Thoracic aorta (tissue), 2 donors: ENCODE measurements around the gene SH2B3. TPM values are rescaled to one million over a fixed set of nuclear protein-coding genes. Genes with fewer than 3 reads are reported as not detected.

Experiments
- ATAC-seq: fragments of 150-250 bp; one replicate; pipeline ENCODE4 v1.8.0; 2017; ENCODE audit warnings: low read depth; ENCODE audit not compliant: insufficient number of reproducible peaks, low FRiP score
- DNase-seq: peaks from one replicate; pipeline ENCODE4 v3.0.0-alpha.2; 2020; ENCODE audit warnings: low spot score
- H3K27ac ChIP-seq, 2 donors: fragments of 200-600 bp; sonication (generic); 1 replicate in 1 of 2; 2 replicates in 1 of 2; pipeline ENCODE4 v1.5.1; 2016; ENCODE audit warnings: mild to moderate bottlenecking in 2 of 2, moderate library complexity in 2 of 2
- H3K27me3 ChIP-seq: fragments of 200-600 bp; sonication (generic); replicated peaks from 2 replicates; pipeline ENCODE4 v1.6.0; 2016; ENCODE audit warnings: mild to moderate bottlenecking; ENCODE audit not compliant: insufficient read depth
- H3K36me3 ChIP-seq: fragments of 200-600 bp; sonication (generic); one replicate; pipeline ENCODE4 v1.5.1; 2016
- H3K4me1 ChIP-seq, 2 donors: fragments of 200-600 bp; sonication (generic); 1 replicate in 1 of 2; 2 replicates in 1 of 2; pipeline versions ENCODE4 v1.5.1 to v1.6.0; 2016; ENCODE audit warnings: low read depth in 2 of 2, mild to moderate bottlenecking in 1 of 2; ENCODE audit not compliant: control insufficient read depth in 1 of 2
- H3K4me3 ChIP-seq: fragments of 200-600 bp; sonication (generic); 2 replicates; pipeline ENCODE4 v1.5.1; 2016; ENCODE audit warnings: mild to moderate bottlenecking
- H3K9me3 ChIP-seq: fragments of 200-600 bp; sonication (generic); 2 replicates; pipeline ENCODE4 v1.5.1; 2016
- total RNA-seq, 2 donors: library from RNA; depleted of rRNA; stranded (reverse); fragments of >200 nt; gene quantifications; one replicate each; pipeline versions ENCODE4 v1.1.0 to v1.2.3, GENCODE V29; 2016
- TF ChIP-seq, protein P1 (sequence below): fragments of 200-600 bp; sonication (generic); IDR thresholded peaks from one replicate; pipeline ENCODE4 v1.5.1; 2019; ENCODE audit warnings: antibody characterized with exemption

Gene SH2B3
- total RNA-seq, 2 donors from 2014 or later: 48.6 to 117 TPM

DNA sequence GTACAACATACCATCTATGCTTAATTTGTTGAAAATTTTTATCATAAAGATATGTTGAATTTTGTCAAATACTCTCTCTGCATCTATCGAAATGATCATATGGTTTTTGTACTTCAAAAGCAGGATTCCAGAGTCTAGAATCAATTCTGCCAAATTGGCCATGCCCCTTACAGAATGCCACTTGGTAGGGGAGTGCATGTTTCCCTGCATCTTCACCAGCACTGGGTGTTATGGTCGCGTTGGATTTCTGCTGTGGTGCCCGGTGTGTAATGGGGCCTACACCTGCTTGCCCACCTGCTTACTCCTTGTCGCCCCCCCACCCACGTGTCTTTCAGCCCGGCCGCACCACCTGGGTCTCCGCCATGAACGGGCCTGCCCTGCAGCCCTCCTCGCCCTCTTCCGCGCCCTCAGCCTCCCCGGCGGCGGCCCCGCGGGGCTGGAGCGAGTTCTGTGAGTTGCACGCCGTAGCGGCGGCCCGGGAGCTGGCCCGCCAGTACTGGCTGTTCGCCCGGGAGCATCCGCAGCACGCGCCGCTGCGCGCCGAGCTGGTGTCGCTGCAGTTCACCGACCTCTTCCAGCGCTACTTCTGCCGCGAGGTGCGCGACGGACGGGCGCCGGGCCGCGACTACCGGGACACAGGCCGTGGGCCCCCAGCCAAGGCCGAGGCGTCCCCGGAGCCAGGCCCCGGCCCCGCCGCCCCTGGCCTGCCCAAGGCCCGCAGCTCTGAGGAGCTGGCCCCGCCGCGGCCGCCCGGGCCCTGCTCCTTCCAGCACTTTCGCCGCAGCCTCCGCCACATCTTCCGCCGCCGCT is 12.3 kb downstream of the SH2B3 start:
- no peak for ATAC-seq
- H3K27me3 ChIP-seq: no peaks in the 10 kb centered on the region
- TF ChIP-seq, protein P1, sequence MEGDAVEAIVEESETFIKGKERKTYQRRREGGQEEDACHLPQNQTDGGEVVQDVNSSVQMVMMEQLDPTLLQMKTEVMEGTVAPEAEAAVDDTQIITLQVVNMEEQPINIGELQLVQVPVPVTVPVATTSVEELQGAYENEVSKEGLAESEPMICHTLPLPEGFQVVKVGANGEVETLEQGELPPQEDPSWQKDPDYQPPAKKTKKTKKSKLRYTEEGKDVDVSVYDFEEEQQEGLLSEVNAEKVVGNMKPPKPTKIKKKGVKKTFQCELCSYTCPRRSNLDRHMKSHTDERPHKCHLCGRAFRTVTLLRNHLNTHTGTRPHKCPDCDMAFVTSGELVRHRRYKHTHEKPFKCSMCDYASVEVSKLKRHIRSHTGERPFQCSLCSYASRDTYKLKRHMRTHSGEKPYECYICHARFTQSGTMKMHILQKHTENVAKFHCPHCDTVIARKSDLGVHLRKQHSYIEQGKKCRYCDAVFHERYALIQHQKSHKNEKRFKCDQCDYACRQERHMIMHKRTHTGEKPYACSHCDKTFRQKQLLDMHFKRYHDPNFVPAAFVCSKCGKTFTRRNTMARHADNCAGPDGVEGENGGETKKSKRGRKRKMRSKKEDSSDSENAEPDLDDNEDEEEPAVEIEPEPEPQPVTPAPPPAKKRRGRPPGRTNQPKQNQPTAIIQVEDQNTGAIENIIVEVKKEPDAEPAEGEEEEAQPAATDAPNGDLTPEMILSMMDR: no peak
- H3K36me3 ChIP-seq: peaks cover 9% of the 10 kb centered on the region
- no peak overlapping the region for H3K4me3 ChIP-seq
- no peak for DNase-seq
- no peaks in the 10 kb centered on the region for H3K9me3 ChIP-seq
- no peak overlapping the region for H3K27ac ChIP-seq
- peaks cover 0 to 10% of the 10 kb centered on the region in 2 donors for H3K4me1 ChIP-seq

DNA sequence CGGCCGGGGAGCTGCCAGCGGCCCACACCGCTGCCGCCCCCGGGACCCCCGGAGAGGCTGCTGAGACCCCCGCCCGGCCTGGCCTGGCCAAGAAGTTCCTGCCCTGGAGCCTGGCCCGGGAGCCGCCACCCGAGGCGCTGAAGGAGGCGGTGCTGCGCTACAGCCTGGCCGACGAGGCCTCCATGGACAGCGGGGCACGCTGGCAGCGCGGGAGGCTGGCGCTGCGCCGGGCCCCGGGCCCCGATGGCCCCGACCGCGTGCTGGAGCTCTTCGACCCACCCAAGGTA is 12.8 kb downstream of the SH2B3 start:
- TF ChIP-seq, protein P1: no peak
- H3K9me3 ChIP-seq: no peaks in the 10 kb centered on the region
- H3K36me3 ChIP-seq: peaks cover 9% of the 10 kb centered on the region

DNA sequence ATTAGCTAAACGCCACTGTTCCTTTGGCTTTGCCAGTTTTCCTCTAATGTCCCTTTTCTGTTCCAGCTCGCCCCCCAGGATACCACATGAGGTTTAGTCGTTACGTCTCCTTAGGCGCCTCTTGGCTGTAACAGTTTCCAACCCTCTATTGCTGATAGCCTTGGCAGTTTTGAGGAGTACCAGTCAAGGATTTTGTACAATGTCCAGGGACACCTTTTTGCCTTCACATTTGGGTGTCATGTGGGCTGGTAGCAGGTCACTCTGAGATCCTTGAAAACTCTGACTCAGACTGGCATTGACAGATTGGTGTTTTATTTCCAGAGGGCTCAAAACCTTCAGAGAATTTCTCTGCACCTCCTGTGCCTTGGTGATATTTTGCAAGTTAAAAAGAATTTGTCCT is 14.1 kb downstream of the SH2B3 start:
- Histone ChIP-seq H3K27me3 (no peaks in the 10 kb centered on the region), H3K4me1 (no peaks in the 10 kb centered on the region), H3K4me3 (no peak overlapping the region), H3K27ac (no peak overlapping the region), H3K36me3 (peaks cover 9% of the 10 kb centered on the region), H3K9me3 (no peaks in the 10 kb centered on the region)
- no peak for DNase-seq
- ATAC-seq: no peak
- TF ChIP-seq, protein P1: no peak

More for the DNA sequence above, 12.8 kb downstream of the SH2B3 start:
- peaks cover 0 to 4% of the 10 kb centered on the region in 2 donors for H3K4me1 ChIP-seq
- H3K4me3 ChIP-seq: no peak overlapping the region
- H3K27ac ChIP-seq: no peak overlapping the region
- ATAC-seq (no peak), DNase-seq (no peak)
- H3K27me3 ChIP-seq: no peaks in the 10 kb centered on the region

DNA sequence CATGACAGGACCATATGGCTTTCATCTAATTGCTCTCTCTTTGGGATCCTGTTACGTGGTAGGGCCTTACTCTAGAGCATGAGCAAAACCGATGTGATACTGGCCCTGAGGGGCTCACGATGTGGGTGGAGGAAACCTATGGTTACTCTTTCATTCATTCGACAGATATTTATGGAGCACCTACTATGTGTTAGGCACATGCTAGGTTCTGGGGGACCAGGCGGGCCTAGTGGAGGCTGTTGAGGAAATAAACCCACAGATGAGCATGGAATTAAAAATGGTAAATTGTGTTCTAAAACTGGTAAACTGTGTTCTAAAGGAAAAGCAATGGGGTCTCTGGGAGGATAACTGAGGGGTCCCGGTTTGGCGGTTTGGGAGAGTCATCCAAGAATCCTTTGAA is 14.8 kb downstream of the SH2B3 start:
- no peaks in the 10 kb centered on the region for H3K27me3 ChIP-seq
- no peak for ATAC-seq
- no peaks in the 10 kb centered on the region for H3K9me3 ChIP-seq
- no peak overlapping the region for H3K4me3 ChIP-seq
- H3K27ac ChIP-seq: no peak overlapping the region
- TF ChIP-seq, protein P1: no peak
- DNase-seq: no peak
- peaks cover 0 to 3% of the 10 kb centered on the region in 2 donors for H3K4me1 ChIP-seq
- peaks cover 9% of the 10 kb centered on the region for H3K36me3 ChIP-seq

DNA sequence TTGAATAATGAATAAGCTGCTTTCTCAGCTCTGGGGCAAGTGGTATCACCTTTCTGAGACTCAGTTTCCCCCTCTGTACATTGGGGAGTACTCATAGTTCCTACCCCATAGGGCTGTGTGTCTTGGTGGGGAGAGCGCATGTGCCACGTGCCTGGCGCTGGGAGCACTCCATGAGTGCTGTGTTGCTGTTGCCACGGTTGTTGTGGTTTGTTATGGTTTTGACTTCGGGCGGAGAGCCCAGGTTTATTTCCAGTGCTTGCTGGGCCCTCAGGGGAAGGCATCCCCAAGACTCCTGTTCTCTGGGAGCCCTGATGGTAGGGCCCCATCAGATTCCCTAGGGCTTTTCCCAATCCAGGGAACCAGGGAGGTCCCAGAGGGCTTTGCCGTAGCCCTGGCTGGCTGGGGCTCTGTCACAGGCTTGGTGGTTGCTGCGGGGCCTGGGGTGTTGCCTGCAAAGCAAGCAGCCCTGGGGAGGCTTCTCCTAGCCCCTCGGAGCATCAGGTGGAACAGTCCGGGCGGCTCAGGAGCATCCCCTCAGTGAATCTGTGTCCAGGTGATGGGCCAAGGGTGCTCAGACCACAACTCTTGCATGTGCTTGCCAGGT is 18.6 kb downstream of the SH2B3 start:
- Histone ChIP-seq H3K27me3 (no peaks in the 10 kb centered on the region), H3K27ac (no peak overlapping the region), H3K4me3 (no peak overlapping the region), H3K4me1 (peaks cover 8 to 25% of the 10 kb centered on the region in 2 donors), H3K9me3 (no peaks in the 10 kb centered on the region), H3K36me3 (no peaks in the 10 kb centered on the region)
- ATAC-seq (no peak), DNase-seq (no peak)
- TF ChIP-seq, protein P1: no peak
